NCI-H146 (cell line): ENCODE results near the gene PANK4.
A peak's percentile ranks its signal among the peaks of the same experiment; 100 is the strongest.
"Not testable (repeated sequence)": the region's sequence is repeated elsewhere in the genome, so short reads cannot be mapped to it uniquely, and the experiment has no call there.

Experiments
- DNase-seq: peaks from one replicate; lab custom pipeline; 2025; lab: John Stamatoyannopoulos, UW

The PANK4 gene

DNA sequence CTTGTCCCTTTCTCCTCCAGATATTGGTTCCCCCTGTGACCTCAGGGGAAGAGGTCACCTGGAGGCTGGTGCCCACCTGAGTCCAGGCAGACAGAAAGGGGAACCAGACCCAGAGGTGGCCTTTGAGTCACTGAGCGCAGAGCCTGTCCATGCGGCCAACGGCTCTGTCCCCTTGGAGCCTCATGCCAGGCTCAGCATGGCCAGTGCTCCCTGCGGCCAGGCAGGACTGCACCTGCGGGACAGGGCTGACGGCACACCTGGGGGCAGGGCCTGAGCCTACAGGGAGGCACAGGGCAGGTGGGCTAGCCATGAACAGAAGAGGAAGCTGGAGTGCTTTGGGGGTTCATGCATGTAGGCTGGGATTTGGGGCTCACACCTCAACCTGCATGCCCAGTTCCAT lies 32.5 kb upstream of the PANK4 start:
- no peak for DNase-seq

DNA sequence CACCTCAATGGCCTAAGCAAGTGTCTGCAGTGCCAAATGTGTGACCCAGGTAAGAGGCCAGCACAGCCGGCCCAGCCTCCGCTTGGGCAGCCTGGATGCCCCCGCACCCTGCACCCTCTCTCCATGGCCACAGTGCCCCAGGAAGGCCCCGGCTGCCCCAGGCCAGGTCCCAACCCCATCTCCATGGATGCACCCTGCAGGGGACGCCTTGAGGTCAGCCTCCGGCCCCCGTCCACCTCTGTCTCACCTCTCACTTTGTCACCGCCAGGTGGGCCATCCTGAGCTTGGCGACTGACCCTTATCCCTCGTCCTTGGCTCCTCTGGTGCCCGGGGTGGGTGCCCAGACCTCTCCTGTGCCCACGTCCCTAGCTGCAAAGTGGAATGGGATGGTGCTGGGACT lies 32.0 kb upstream of the PANK4 start:
- no peak for DNase-seq

DNA sequence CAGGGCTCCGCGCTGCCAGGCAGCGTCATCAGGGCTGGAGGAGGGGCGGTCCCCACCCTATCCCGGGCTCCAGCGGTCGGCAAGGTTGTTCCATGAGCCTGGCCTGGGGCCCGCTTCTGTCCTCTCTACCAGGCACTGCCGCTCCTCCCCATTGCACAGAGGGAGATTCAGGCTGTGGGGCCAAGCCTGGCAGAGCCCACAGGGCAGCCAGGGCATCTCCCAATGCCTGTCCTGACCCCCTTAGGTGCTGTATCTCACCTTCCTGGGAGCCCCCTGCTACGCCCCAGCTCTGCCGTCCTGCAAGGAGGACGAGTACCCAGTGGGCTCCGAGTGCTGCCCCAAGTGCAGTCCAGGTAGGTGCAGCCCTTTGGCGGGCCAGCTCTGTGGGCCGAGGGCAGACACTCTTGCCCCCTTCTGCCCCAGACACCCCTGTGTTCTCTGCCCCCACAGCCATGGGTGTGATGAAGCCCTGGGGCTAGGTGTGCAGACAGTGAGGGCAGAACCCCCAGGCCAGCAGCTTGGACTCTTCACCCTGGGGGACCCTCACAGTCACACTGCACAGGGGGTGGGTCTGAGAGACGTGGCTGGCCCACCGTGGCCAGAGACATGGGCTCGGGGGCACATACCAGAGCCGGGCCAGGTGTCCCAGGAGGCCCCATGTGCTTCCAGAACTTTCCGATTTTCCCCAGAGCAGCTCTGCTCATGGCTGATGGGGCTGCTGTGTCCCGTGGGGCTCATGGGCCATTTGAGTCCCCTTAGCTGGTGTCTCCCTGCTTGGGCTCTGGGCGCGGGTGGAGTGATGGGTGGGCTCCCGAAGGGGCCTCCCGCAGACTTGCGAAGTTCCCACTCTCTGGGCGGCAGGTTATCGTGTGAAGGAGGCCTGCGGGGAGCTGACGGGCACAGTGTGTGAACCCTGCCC lies 31.3 kb upstream of the PANK4 start:
- DNase-seq, result no peak

DNA sequence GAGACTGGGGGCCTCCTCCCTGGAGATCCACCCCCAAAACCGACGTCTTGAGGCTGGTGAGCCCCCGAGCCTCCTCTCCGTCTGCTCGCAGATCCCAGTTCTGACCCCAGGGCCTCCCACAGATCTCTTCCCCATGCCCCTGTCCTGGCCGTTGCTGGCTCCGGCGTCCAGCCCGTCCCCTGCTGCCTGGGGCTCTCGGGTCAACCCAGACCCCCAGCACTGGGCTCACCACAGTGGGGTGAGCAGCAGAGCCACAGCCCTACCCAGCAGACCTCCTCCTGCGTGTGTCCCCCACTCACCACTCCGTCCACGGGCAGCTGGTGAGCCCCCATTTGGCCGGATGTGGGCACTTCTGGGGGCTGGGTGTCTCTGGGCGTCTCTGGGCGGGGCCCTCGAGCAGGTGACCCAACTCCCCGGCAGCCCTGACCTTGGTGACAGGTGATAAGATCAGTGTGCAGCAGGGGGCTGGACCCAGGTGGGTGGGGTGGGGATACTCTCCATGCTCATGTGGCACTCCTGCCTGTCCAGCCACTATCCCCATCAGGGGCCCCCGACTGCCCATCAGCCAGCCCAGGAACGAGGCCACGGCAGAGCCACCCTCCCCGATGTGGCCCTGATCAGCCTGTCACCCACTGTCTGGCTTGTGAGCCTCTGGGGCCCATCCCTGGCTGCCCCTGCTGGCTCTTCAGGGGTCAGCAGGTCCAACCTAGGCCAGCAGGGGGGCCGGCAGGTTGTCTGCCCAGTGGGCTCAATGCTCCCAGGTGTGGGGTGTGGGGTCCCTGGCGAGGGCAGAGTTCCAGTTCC lies 30.5 kb upstream of the PANK4 start:
- peak; percentile 44 for DNase-seq

DNA sequence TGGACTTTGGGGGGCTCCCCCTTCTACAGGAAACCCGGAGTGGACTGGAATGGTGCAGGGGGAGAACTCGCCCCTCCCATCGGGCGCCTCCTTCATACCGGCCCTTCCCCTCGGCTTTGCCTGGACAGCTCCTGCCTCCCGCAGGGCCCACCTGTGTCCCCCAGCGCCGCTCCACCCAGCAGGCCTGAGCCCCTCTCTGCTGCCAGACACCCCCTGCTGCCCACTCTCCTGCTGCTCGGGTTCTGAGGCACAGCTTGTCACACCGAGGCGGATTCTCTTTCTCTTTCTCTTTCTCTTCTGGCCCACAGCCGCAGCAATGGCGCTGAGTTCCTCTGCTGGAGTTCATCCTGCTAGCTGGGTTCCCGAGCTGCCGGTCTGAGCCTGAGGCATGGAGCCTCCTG lies 29.9 kb upstream of the PANK4 start, which contains the start of gene TNFRSF14:
Gene TNFRSF14, plus strand, starts transcription at position 95 of the 401 bp plus-strand sequence. Its CDS starts 294 bp downstream, at position 389.
- peak; percentile 41 for DNase-seq

DNA sequence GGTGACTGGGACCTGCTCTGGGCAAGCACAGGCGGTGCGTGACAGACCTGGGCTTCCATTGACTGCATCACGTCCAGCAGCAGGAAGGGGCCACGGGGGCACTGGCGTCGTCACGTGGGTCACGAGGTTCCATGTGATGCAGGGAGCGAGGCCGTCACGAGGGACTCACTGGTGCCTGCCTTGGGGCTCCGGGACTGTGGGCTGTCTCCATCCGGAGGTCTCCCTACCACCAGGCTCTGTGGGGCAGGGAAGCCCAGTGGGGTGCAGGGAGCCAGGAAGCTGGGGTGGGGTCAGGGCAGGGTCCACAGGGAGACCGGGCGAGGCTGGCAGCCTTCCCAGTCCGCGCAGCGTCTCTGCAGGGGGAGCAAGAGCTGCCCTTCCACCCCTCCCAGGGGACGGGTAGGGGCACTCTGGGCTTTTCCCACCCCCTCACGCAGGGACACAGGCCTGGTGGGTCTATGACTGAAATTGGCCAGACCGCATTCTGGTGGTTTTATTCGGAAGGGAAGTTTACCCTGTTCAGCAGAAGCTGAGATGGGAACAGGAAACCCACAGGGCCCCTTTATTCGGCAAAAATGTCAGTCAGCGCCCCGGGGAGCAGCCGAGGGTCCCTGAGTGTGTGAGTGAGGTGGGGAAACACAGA lies 29.4 kb upstream of the PANK4 start:
- DNase-seq, result peak; percentile 14

DNA sequence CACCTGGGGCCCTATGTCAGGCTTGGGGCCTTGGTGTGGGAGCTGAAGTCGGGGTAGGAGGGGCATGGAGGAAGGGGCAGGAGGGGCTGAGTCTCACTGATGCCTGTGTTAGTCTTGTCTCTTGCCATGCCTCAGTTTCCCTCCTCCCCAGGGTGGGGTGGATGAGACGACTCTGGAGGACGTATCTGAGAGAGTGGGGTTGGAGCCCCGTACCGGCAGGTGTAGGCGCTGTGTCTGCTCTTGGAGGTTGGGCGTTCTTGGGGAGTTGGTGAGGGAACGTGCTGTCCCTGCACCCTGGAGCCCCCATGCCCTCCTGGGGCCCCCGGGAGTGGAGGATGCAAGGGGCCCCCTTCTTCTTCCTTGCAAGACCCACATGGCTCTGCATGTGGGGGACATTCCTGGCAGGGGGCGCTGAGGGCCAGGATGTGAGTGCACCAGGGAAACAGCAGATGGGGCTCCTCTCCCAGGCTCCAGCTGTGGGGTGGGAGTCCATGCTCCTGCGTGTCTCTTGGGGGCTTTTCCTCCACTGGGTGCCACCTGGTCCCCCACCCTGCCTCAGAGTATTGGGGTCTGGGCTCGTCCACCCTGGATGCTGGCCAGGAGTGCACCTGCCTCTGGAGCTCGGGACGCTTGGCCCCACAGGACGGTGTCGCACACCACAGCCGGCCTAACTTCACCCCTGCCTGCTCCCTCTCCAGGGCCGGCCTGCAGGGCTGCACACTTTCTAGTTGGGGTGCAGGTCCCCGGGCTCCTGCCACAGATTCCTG lies 28.4 kb upstream of the PANK4 start:
- DNase-seq, result no peak

DNA sequence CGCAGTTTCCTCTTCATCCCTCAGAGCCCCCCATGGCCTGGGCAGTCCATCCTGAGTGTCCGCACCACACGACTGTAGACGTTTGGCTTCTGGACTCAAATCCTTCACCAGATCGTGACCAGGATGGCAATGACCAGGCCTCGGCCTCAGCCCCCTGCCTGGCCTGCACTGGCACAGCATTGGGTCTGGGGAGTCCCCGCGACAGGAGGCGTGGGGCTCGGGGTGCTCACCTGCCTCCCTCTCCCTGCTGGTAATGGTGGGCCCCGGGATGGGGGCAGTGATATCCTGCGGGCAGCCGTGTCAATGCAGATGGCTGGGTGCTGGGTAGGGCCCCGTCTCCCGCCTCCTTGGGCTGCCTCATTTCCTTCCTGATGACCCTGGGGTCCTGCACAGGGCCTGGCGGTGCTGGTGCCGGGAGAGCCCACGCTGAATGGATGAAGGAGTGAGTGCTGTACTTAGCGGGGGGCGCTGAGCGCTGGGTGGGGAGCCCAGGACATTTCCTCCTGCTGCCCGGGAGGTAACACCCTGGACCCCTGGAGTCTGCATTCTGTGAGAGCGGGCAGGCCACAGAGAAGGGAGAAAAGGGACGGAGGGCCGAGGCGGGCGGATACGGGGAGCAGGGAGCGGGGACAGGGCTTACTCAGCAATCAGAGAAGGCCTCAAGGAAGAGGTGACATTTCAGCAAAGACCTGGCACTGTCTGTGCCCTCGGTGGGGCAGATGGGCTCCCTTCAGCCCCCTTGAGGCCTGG lies 27.6 kb upstream of the PANK4 start:
- no peak for DNase-seq

DNA sequence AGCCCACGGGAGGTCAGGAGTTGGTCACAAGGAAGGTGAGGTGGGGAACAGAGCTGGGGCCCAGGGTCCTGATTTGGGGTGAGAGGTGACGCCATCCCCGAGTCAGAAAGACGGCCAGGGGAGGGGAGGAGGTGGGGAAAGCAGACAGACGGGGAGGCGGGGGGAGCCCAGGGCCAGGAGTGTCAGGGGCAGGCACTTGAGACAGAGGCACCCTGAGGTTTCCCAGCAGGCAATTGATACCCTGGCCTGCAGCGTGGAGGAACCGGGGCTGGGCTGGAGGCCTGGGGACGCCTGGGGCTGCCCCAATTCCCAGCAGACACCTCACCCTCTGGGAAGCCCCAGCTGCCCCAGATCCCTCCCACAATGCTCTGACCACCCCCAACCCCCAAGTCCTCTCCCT lies 26.7 kb upstream of the PANK4 start:
- DNase-seq, result not testable (repeated sequence)

DNA sequence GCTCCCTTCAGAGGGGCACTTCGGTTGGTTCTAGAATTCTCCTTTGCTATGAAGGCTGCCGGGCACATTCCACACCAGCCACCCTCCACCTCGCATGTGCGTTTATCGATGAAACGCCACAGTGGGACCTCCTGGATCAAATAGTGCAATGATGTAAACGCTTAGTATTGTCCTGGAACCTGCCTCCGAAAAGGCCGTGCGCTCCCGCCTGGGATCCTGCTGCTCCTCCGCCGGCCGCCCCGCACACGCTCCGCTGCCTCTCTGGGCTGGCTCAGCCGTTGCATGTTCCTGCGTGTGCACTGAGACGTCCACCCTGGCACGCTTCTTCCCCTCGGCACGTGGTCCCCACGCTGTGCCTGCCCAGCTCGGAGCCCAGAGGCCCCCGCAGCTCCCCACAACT lies 25.8 kb upstream of the PANK4 start:
- DNase-seq, result no peak

DNA sequence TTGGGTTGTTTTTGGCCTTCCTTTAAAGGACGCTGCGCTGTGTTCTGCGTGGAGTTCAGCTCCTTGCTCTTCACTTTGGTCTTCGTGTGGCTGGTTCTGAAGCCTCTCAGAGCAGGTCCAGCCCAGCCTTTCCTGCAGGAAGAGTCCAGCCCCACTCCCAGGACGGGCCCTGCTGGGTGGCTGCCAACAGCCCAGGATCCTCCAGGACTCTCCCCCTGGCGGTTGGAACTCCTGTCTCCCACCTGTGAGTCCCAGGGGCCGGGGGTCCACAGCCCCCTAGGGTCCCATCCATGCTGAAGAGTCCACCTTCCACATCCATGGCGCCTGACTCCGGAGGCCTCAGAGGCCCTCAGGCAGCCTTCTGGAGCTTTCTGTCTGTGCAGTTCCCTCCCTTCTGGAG lies 25.1 kb upstream of the PANK4 start:
- DNase-seq, result not testable (repeated sequence)

DNA sequence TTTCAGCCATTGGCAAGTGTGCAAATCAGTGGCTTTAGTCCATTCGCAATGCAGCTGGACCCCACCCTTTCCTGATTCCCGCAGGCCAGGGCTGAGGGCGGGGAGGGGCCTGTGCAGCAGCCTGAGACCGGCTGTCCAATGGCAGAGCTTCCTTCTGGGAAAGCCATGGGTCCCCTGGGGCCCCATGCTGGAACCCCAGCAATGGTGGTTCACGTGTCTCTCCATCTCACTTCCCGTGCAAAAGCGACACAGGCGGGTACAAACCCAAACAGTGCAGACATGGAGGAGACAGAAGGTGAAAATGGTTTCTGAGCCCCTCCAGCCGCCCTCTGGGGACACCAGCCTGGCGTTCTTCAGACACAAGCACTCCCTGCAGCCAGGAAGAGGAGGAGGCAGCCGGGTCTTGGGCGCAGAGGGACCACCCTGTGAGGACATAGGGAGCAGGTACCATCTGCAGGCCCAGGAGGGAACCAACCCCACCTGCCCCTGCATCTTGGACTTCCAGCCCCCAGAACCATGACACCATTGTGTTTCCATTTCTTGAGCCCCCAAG lies 24.0 kb upstream of the PANK4 start:
- not testable (repeated sequence) for DNase-seq

DNA sequence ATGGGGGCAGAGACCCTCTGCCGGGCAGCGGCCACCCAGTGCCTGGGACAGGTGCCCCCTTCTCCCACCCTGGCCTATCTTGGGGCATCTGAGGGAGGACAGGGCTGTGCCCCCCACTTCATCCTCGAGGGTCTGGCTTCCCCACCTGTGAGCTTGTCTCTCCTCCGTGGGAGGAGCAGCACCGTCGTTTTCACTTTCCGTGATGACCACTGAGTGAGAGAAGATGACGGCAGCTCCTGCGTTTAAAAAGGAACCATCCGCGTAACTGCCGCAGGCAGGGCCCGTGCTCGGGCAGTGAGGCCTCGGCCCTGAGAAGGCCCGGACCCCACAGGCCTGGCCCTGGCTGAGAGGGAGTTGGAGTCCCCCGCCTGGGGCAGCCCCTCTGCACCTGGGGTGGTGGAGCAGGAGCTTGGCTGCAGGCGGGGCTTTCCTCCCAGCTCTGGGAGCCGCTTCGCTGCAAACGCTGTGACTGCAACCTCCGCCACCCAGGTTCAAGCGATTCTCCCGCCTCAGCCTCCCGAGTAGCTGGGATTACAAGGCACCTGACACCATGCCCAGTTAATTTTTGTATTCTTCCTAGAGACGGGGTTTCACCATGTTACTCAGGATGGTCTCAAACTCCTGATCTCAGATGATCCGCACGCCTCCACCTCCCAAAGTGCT lies 23.1 kb upstream of the PANK4 start:
- not testable (repeated sequence) for DNase-seq

DNA sequence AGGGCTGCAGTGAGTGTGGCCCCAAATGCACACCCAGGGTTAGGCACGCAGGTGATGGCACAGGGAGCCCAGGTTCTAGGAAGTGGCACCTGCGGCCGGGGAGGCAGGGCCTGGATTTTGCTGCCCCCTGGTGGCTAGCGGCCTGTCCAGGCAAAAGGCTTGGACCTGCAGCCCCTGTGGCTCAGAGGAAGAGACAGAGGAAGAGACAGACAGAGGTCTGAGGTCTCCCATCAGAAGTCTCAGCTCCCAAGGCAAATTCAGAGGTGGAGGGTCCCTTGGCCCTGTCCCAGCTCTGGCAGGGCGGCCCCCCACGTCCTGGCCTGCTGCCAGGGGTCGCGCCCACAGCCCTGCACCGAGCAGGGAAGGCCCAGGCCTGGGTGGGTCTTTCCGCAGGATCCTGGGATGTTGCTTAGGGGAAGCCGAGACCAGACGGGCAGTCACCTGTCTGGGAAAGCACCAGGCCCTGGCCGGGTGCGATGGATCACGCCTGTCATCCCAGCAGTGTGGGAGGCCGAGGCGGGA lies 21.7 kb upstream of the PANK4 start:
- DNase-seq, result peak; percentile 75

DNA sequence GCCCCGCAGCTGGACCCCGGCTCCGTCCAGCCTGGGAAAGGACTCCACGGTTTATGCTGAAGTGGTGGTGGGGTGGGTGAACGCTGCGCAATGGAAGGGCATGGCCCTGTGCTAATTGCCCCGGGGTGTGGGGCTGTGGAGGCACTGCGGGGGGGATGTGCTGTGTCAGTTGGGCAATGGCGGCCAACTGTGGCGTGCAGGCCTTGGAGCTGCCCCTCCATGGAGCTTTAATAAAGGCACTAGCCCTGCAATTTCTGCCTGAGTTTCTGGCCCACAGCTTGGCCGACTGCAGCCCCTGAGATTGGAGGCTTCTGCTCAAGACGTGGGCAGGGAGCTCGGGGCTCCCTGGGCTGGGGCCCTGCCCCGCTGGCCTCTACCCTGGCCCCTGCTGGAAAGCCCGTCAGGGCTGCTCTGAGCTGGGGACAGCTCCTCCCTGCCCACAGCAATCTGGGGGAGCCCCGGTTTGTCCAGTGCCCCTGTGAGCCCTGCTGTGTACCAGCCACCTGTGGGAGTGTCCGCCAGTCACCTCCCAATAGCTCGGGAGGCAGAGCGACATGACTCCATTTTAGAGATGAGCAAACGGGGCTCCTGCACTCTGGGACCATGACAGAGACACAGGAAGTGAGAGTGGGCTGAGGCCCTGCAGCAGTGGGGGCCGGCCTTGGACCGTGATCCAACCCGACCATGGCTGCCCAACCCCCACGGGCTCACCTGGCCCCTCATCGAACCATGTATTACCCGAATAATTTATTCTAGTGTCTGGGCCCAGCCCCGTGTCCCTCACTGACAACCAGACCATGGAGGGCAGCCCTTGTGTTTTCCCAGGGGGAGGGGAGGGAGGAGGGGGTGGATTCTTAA lies 21.0 kb upstream of the PANK4 start:
- peak; percentile 49 for DNase-seq

DNA sequence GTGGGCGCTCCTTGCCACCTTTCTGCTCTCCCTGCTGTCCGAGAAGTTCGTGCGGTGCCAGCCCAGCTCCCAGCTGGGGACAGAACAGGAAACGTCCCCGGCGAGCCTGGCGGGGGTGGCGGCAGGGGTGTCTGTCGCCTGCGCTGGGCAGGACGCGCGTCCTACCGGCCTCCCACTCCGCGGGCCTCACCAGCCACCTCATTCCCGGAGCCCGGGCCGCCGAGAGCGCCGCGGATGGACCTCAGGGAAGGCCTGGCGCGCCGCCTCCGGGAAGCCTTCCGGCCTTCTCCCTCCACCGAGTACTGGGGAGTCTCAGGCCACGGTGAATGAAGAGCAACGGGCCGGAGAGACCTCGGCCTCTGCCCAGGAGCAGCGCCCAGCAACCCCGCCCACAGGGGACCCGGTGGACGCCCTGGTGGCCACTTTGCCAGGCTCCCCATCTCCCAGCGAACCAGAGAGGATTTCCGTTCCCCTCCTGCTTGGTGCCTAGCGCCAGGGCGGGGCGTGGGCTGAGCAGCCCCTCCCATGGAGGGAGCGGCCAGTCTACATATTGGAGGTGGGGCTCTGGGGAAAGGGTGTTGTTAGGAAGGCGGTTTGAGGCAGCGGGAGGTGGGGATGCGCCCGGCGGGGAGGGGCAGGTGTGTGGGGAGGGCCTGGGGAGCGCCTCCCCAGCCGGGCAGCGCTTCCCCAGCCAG lies 20.3 kb upstream of the PANK4 start:
- DNase-seq, result peak; percentile 93

DNA sequence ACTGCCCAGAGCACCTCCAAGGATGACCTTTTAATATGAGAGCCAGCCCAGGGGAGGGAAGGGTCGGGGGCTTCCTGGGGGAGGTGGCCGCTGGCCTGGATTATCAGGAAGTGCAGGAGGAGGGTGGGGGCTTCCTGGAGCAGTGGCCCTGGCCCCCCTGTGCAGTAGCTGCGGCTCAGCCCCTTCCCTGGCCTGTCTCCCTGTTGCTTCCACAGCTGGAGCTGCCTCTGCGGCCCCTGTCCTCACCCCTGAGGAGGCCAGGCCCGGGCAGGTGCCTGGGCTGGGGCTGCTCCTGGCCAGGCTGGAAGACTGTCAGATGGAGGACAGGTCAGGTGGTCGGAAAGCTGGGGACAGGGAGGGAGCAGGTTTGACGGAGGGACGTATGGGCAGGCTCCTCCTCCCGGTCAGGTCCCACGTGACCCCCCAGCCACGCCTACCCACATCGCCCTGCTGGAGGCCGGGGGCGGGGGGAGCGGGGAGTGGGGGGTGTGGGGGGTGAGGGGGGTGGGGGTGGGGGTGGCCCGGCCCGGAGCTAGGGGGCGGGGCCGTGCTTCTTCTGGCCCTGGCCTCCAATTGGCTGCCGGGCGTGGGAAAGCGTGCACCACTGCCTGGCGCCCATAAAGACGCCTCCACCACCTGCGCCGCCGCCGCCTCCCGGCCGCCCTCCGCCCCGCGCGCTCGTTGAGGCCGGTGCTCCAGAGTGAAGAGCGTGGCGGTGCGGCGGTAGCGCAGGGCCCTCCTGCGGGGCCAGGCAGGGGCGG lies 19.5 kb upstream of the PANK4 start:
- peak; percentile 91 for DNase-seq
